H1 (cell line): Measurements from ENCODE around the gene ZNF629. TPM values are rescaled to one million over a fixed set of nuclear protein-coding genes. Genes with fewer than 3 reads are reported as not detected.

Experiments
- CHD7 ChIP-seq: fragments of 300-600 bp; sonication (generic); IDR thresholded peaks from 2 replicates; pipeline ENCODE4 v1.7.1; 2012; ENCODE audit warnings: low read length, moderate library complexity, mild to moderate bottlenecking, inconsistent platforms; ENCODE audit not compliant: insufficient replicate concordance
- GABPA ChIP-seq: IDR thresholded peaks from 2 replicates; pipeline ENCODE4 v1.6.1; 2011; ENCODE audit warnings: mild to moderate bottlenecking, low read length, moderate library complexity, borderline replicate concordance; ENCODE audit not compliant: insufficient read depth
- GTF2F1 ChIP-seq: IDR thresholded peaks from 2 replicates; pipeline ENCODE4 v1.6.1; 2012; ENCODE audit warnings: low read depth, low read length, improper control_type of control experiment, borderline replicate concordance
- MAFK ChIP-seq: IDR thresholded peaks from 2 replicates; pipeline ENCODE4 v1.6.1; 2012; ENCODE audit warnings: low read depth, mild to moderate bottlenecking, improper control_type of control experiment, low read length
- SIN3A ChIP-seq, 2 experiments: IDR thresholded peaks in 1 of 2; conservative IDR thresholded peaks in 1 of 2; 2 replicates each; pipeline ENCODE4 v1.6.1; 2011 to 2012; ENCODE audit warnings: low read length in 2 of 2, improper control_type of control experiment in 1 of 2, low read depth in 1 of 2, mild to moderate bottlenecking in 1 of 2
- SUZ12 ChIP-seq: fragments of 200-600 bp; sonication (generic); IDR thresholded peaks from 2 replicates; pipeline ENCODE4 v1.6.1; 2012; ENCODE audit warnings: mild to moderate bottlenecking, inconsistent platforms, low read length, moderate library complexity, mixed read lengths
- polyA plus RNA-seq, 7 experiments: library from polyadenylated mRNA; depleted of rRNA in 3 of 7; stranded (reverse) in 5 of 7; unstranded in 2 of 7; fragments of >200 nt in 5 of 7; fragments of 200-250 nt in 2 of 7; gene quantifications; 1 replicate in 5 of 7; 2 replicates in 1 of 7; 4 replicates in 1 of 7; pipeline versions ENCODE4 v1.2.1 to v1.2.3, GENCODE V29; 2011 to 2013; ENCODE audit warnings: missing spikeins in 2 of 7, mixed read lengths in 2 of 7
- total RNA-seq: library from RNA; stranded (reverse); fragmentation: NEBNext Ultra II Directional; extraction: Animal tissue kit (Norgen Biotek cat#: 25700); gene quantifications from 2 replicates; pipeline ENCODE4 v1.2.1, GENCODE V29; 2021

Gene ZNF629
- total and polyA plus RNA-seq, 2 of the 8 experiments (the other 6 are each of a cell fraction or from before 2014, with no cell fraction given), result 11.0 to 19.5 TPM

- no peak for TF ChIP-seq CHD7
- TF ChIP-seq GTF2F1, result no peak
- no peak for TF ChIP-seq MAFK
- TF ChIP-seq SUZ12, result no peak
- no peak for TF ChIP-seq GABPA
- TF ChIP-seq SIN3A (conservative IDR thresholded peaks at IDR 0.05 in 1 of 2, IDR thresholded peaks at IDR 0.05 in 1 of 2; ENCODE audit: low read depth in 1 of 2, low read length in 2 of 2), result no peak
- TF ChIP-seq, all 59 proteins: peak for 0
Observed at GRCh38 chr16:30793508-30794069, 6.6 kb upstream of the ZNF629 start (continued).
